GM21528 (cell line): ENCODE results near the gene WASHC3.
"Not testable (repeated sequence)": the region's sequence is repeated elsewhere in the genome, so short reads cannot be mapped to it uniquely, and the experiment has no call there.

Source experiments
- ATAC-seq: cut with Tn5 transposase; IDR thresholded peaks from one replicate; pipeline ENCODE4 v1.9.1; 2021; ENCODE audit warnings: mild to moderate bottlenecking, moderate library complexity; ENCODE audit not compliant: unreplicated experiment, low FRiP score

The WASHC3 gene

GRCh38 chr12:102051431-102051965, 10.3 kb downstream of the WASHC3 start:
- ATAC-seq, result peak; percentile 60

- peak; percentile 22 for ATAC-seq
Measured at GRCh38 chr12:102050660-102051430, 10.9 kb downstream of the WASHC3 start.

GRCh38 chr12:102043928-102044327, 17.9 kb downstream of the WASHC3 start:
- ATAC-seq, result peak; percentile 94

- ATAC-seq, result no peak
Measured at GRCh38 chr12:102033991-102034745, 27.6 kb downstream of the WASHC3 start.

GRCh38 chr12:102031852-102032251, 29.9 kb downstream of the WASHC3 start:
- ATAC-seq, result no peak

- no peak for ATAC-seq
Measured at GRCh38 chr12:102029141-102029540, 32.6 kb downstream of the WASHC3 start.

GRCh38 chr12:102026728-102027127, 35.1 kb downstream of the WASHC3 start:
- ATAC-seq, result no peak

GRCh38 chr12:102024765-102025164, 37.0 kb downstream of the WASHC3 start:
- no peak for ATAC-seq

- no peak for ATAC-seq
Measured at GRCh38 chr12:102023343-102023930, 38.4 kb downstream of the WASHC3 start.

- ATAC-seq, result no peak
Measured at GRCh38 chr12:102022286-102022685, 39.5 kb downstream of the WASHC3 start.

- no peak for ATAC-seq
Measured at GRCh38 chr12:102021540-102022246, 40.1 kb downstream of the WASHC3 start.

GRCh38 chr12:102018607-102019006, 43.2 kb downstream of the WASHC3 start:
- ATAC-seq, result not testable (repeated sequence)

GRCh38 chr12:102016472-102016871, 45.3 kb downstream of the WASHC3 start:
- ATAC-seq, result no peak

- ATAC-seq, result peak; percentile 92
Measured at GRCh38 chr12:102010265-102010994, 51.4 kb downstream of the WASHC3 start.

- ATAC-seq, result peak; percentile 10
Measured at GRCh38 chr12:102009796-102010195, 52.0 kb downstream of the WASHC3 start.

- ATAC-seq, result no peak
Measured at GRCh38 chr12:102008615-102009126, 53.1 kb downstream of the WASHC3 start.

- no peak for ATAC-seq
Measured at GRCh38 chr12:102005256-102005655, 56.5 kb downstream of the WASHC3 start.

- no peak for ATAC-seq
Measured at GRCh38 chr12:101997102-101997501, 64.7 kb downstream of the WASHC3 start.

- ATAC-seq, result no peak
Measured at GRCh38 chr12:101995684-101996083, 66.1 kb downstream of the WASHC3 start.

- no peak for ATAC-seq
Measured at GRCh38 chr12:101992091-101992490, 69.7 kb downstream of the WASHC3 start.
